ENCODE data around the gene SBNO1.
A peak's percentile ranks its signal among the peaks of the same experiment; 100 is the strongest.
"Not testable (repeated sequence)": the region's sequence is repeated elsewhere in the genome, so short reads cannot be mapped to it uniquely, and the experiment has no call there.

The SBNO1 gene

GRCh38 chr12:123364532-123365024 lies at the start of gene SBNO1:
TSS of gene SBNO1 (minus strand) at chr12:123364847. CDS start at chr12:123350441, 14,406 bp downstream.
- DNase-seq, result peak; percentile 94

GRCh38 chr12:123410041-123410412 lies 45.4 kb upstream of the SBNO1 start:
- DNase-seq, result no peak

- not testable (repeated sequence) for DNase-seq
These were observed 44.8 kb upstream of the SBNO1 start for GRCh38 chr12:123409284-123410040.

- not testable (repeated sequence) for DNase-seq
These were observed 44.0 kb upstream of the SBNO1 start for GRCh38 chr12:123408619-123409018.

GRCh38 chr12:123407934-123408333 lies 43.3 kb upstream of the SBNO1 start:
- not testable (repeated sequence) for DNase-seq

GRCh38 chr12:123407269-123407668 lies 42.6 kb upstream of the SBNO1 start:
- not testable (repeated sequence) for DNase-seq

GRCh38 chr12:123404581-123404980 lies 39.9 kb upstream of the SBNO1 start:
- DNase-seq, result no peak

GRCh38 chr12:123401753-123402683 lies 37.4 kb upstream of the SBNO1 start:
- DNase-seq, result no peak

GRCh38 chr12:123399255-123399617 lies 34.6 kb upstream of the SBNO1 start:
- no peak for DNase-seq

GRCh38 chr12:123398550-123399254 lies 34.1 kb upstream of the SBNO1 start:
- no peak for DNase-seq

- DNase-seq, result no peak
These were observed 33.5 kb upstream of the SBNO1 start for GRCh38 chr12:123398177-123398549.

- no peak for DNase-seq
These were observed 32.8 kb upstream of the SBNO1 start for GRCh38 chr12:123397400-123397799.

- no peak for DNase-seq
These were observed 32.3 kb upstream of the SBNO1 start for GRCh38 chr12:123396954-123397353.

GRCh38 chr12:123396543-123396942 lies 31.9 kb upstream of the SBNO1 start:
- no peak for DNase-seq

- no peak for DNase-seq
These were observed 30.6 kb upstream of the SBNO1 start for GRCh38 chr12:123395236-123395635.

GRCh38 chr12:123393747-123394146 lies 29.1 kb upstream of the SBNO1 start:
- no peak for DNase-seq

- DNase-seq, result no peak
These were observed 27.1 kb upstream of the SBNO1 start for GRCh38 chr12:123391546-123392343.

GRCh38 chr12:123390498-123391426 lies 26.1 kb upstream of the SBNO1 start:
- no peak for DNase-seq

GRCh38 chr12:123389560-123390351 lies 25.1 kb upstream of the SBNO1 start:
- DNase-seq, result no peak

- no peak for DNase-seq
These were observed 24.4 kb upstream of the SBNO1 start for GRCh38 chr12:123388951-123389559.

All from NCI-H2171 (cell line).